Fibroblast of lung (primary cell): ENCODE data around the gene CCDC33. TPM values are rescaled to one million over a fixed set of nuclear protein-coding genes. Genes with fewer than 3 reads are reported as not detected.

Source experiments
- DNase-seq, 2 donors: peaks; one replicate each; pipeline versions ENCODE4 v3.0.0 to v3.0.0-alpha.2; 2010; ENCODE audit warnings: low read depth in 2 of 2
- H2AFZ ChIP-seq: 2 replicates; pipeline ENCODE4 v1.5.1; 2012; ENCODE audit warnings: low read length, control low read depth, inconsistent platforms
- H3K27ac ChIP-seq: 2 replicates; pipeline ENCODE4 v1.5.1; 2011; ENCODE audit warnings: low read length, control low read depth; ENCODE audit not compliant: insufficient read depth
- H3K27me3 ChIP-seq: 2 replicates; pipeline ENCODE4 v1.5.1; 2011; ENCODE audit warnings: mild to moderate bottlenecking, low read length; ENCODE audit not compliant: control insufficient read depth, insufficient read depth
- H3K36me3 ChIP-seq: 2 replicates; pipeline ENCODE4 v1.5.1; 2011; ENCODE audit warnings: low read length; ENCODE audit not compliant: control insufficient read depth, insufficient read depth
- H3K4me1 ChIP-seq: 2 replicates; pipeline ENCODE4 v1.5.1; 2011; ENCODE audit warnings: low read length; ENCODE audit not compliant: control insufficient read depth, insufficient read depth; ENCODE audit errors: extremely low read depth
- H3K4me2 ChIP-seq: 2 replicates; pipeline ENCODE4 v1.5.1; 2011; ENCODE audit warnings: low read length, control low read depth; ENCODE audit not compliant: insufficient read depth; ENCODE audit errors: extremely low read depth
- H3K4me3 ChIP-seq, 4 experiments: fragments of 200-600 bp in 1 of 4; sonication (generic) in 1 of 4; replicated peaks in 1 of 4; 2 replicates each; pipeline ENCODE4 v1.5.1; 2011 to 2016; ENCODE audit warnings: low read length in 4 of 4, low read depth in 3 of 4, mild to moderate bottlenecking in 3 of 4, control low read depth in 2 of 4, inconsistent platforms in 1 of 4, mixed read lengths in 1 of 4; ENCODE audit not compliant: insufficient read depth in 1 of 4; ENCODE audit errors: control extremely low read depth in 1 of 4
- H3K79me2 ChIP-seq: 2 replicates; pipeline ENCODE4 v1.5.1; 2012; ENCODE audit warnings: mild to moderate bottlenecking, low read length, inconsistent platforms; ENCODE audit not compliant: control insufficient read depth, insufficient read depth
- H3K9ac ChIP-seq: 2 replicates; pipeline ENCODE4 v1.5.1; 2011; ENCODE audit warnings: mild to moderate bottlenecking, low read length, control low read depth; ENCODE audit not compliant: insufficient read depth
- H3K9me3 ChIP-seq: 2 replicates; pipeline ENCODE4 v1.5.1; 2012; ENCODE audit warnings: low read depth, low read length; ENCODE audit not compliant: control insufficient read depth, insufficient read depth
- H4K20me1 ChIP-seq: 2 replicates; pipeline ENCODE4 v1.5.1; 2011; ENCODE audit warnings: low read length; ENCODE audit not compliant: control insufficient read depth, insufficient read depth; ENCODE audit errors: extremely low read depth
- EZH2 ChIP-seq: IDR thresholded peaks from 2 replicates; pipeline ENCODE4 v1.5.1; 2012; ENCODE audit warnings: low read length, control low read depth, mild to moderate bottlenecking; ENCODE audit errors: missing control alignments
- polyA plus RNA-seq, 2 donors: library from polyadenylated mRNA; depleted of rRNA in 1 of 2; stranded (reverse) in 1 of 2; unstranded in 1 of 2; fragments of >200 nt; gene quantifications; 2 replicates each; pipeline ENCODE4 v1.2.1, GENCODE V29; 2011 to 2012; ENCODE audit warnings: missing spikeins in 1 of 2
- total RNA-seq: library from RNA; depleted of rRNA; stranded (reverse); fragments of >200 nt; gene quantifications from 2 replicates; pipeline ENCODE4 v1.2.1, GENCODE V29; 2014
- TF ChIP-seq, protein P1 (sequence below), 2 donors: IDR thresholded peaks in 1 of 2; conservative IDR thresholded peaks in 1 of 2; 1 replicate in 1 of 2; 2 replicates in 1 of 2; pipeline ENCODE4 v1.5.1; 2011 to 2012; ENCODE audit warnings: low read length in 2 of 2, control low read depth in 1 of 2, inconsistent platforms in 1 of 2, low read depth in 1 of 2, mild to moderate bottlenecking in 1 of 2

The CCDC33 gene
- total and polyA plus RNA-seq, 2 donors (not counting 1 experiment from before 2014, with no cell fraction given) = not detected

DNA sequence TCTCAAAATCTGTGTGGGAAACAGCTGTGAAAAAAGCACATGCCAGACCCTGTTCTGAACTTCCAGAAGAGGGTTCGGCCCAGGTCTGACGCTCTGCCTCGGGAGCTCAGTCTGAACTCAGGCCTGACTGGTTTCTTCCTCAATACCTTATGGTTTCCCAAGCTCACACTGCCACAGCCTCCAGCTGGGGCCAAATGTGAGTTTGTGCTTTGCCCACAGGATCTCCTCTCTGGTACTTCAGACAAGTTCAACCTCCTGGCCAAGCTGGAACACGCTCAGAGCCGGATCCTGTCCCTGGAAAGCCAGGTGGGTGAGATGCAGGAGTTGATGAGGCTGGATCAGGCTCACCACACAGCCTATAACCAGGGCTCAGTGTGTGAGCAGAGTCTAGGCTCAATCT, 97.5 kb downstream of the CCDC33 start:
- Histone ChIP-seq H3K79me2 (no peaks in the 10 kb centered on the region), H3K27me3 (peaks cover 4% of the 10 kb centered on the region), H3K4me2 (no peak overlapping the region), H3K9ac (no peak overlapping the region), H3K27ac (no peak overlapping the region), H2AFZ (no peak overlapping the region), H3K36me3 (no peaks in the 10 kb centered on the region), H3K4me1 (no peaks in the 10 kb centered on the region), H3K4me3 (no peak overlapping the region), H3K9me3 (no peaks in the 10 kb centered on the region), H4K20me1 (no peaks in the 10 kb centered on the region)
- no peak for TF ChIP-seq EZH2
- TF ChIP-seq, protein P1, sequence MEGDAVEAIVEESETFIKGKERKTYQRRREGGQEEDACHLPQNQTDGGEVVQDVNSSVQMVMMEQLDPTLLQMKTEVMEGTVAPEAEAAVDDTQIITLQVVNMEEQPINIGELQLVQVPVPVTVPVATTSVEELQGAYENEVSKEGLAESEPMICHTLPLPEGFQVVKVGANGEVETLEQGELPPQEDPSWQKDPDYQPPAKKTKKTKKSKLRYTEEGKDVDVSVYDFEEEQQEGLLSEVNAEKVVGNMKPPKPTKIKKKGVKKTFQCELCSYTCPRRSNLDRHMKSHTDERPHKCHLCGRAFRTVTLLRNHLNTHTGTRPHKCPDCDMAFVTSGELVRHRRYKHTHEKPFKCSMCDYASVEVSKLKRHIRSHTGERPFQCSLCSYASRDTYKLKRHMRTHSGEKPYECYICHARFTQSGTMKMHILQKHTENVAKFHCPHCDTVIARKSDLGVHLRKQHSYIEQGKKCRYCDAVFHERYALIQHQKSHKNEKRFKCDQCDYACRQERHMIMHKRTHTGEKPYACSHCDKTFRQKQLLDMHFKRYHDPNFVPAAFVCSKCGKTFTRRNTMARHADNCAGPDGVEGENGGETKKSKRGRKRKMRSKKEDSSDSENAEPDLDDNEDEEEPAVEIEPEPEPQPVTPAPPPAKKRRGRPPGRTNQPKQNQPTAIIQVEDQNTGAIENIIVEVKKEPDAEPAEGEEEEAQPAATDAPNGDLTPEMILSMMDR (conservative IDR thresholded peaks at IDR 0.05 in 1 of 2, IDR thresholded peaks at IDR 0.05 in 1 of 2; ENCODE audit: low read depth in 1 of 2, low read length in 2 of 2) = no peak
- DNase-seq = no peak

DNA sequence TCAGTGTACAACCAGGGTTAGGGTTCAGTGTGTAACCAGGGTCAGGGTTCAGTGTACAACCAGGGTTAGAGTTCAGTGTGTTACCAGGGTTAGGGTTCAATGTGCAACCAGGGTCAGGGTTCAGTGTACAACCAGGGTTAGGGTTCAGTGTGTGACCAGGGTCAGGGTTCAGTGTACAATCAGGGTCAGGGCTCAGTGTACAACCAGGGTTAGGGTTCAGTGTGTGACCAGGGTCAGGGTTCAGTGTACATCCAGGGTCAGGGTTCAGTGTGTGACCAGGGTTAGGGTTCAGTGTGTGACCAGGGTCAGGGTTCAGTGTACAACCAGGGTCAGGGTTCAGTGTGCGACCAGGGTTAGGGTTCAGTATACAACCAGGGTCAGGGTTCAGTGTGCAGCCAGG, 98.0 kb downstream of the CCDC33 start:
- H2AFZ ChIP-seq = no peak overlapping the region
- no peaks in the 10 kb centered on the region for H3K79me2 ChIP-seq
- H3K9me3 ChIP-seq = no peaks in the 10 kb centered on the region
- H3K27me3 ChIP-seq = peaks cover 4% of the 10 kb centered on the region
- no peak for DNase-seq
- H3K9ac ChIP-seq = no peak overlapping the region
- H3K27ac ChIP-seq = no peak overlapping the region
- H3K4me2 ChIP-seq = no peak overlapping the region
- no peaks in the 10 kb centered on the region for H3K4me1 ChIP-seq
- H4K20me1 ChIP-seq = no peaks in the 10 kb centered on the region
- TF ChIP-seq, protein P1 (conservative IDR thresholded peaks at IDR 0.05 in 1 of 2, IDR thresholded peaks at IDR 0.05 in 1 of 2; ENCODE audit: low read depth in 1 of 2, low read length in 2 of 2) = no peak
- no peak for TF ChIP-seq EZH2
- no peaks in the 10 kb centered on the region for H3K36me3 ChIP-seq
- H3K4me3 ChIP-seq = no peak overlapping the region

DNA sequence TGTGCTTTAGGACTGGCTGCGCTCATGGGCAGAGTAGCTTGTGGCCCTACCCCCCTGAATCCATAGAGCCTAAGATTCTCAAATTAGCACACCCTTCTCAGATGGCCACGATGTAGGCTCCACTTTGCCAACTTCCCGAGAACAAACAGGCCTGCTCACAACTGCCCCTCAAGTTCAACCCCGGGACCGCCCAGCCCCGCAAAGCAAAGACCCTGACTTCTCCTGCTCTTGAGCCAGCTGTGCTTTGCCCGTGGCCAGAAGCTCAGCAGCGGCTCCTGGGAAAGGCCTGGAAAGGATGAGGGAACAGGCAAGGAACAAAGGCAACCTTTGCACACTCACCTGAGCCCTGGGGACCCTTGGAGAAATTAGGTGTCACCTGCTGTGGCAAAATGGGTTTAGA, 99.3 kb downstream of the CCDC33 start:
- TF ChIP-seq, protein P1 (conservative IDR thresholded peaks at IDR 0.05 in 1 of 2, IDR thresholded peaks at IDR 0.05 in 1 of 2; ENCODE audit: low read depth in 1 of 2, low read length in 2 of 2) = no peak
- Histone ChIP-seq H3K9me3 (no peaks in the 10 kb centered on the region), H3K36me3 (no peaks in the 10 kb centered on the region), H3K79me2 (no peaks in the 10 kb centered on the region), H3K4me2 (no peak overlapping the region), H3K4me1 (no peaks in the 10 kb centered on the region), H3K4me3 (no peak overlapping the region), H3K27ac (no peak overlapping the region), H4K20me1 (no peaks in the 10 kb centered on the region), H3K27me3 (peaks cover 4% of the 10 kb centered on the region), H2AFZ (no peak overlapping the region), H3K9ac (no peak overlapping the region)
- DNase-seq = no peak
